Measurements from ENCODE around the gene MIB1. TPM values are rescaled to one million over a fixed set of nuclear protein-coding genes. Genes with fewer than 3 reads are reported as not detected.

The MIB1 gene
- total RNA-seq, 1 donor: 71.2 TPM

- TF ChIP-seq CTCF (IDR thresholded peaks at IDR 0.05; ENCODE audit: insufficient read depth, low read depth, low read length): no peak
- no peak overlapping the region for H3K4me3 ChIP-seq (ENCODE audit: low read depth, low read length)
- no peak for DNase-seq (ENCODE audit: low read depth)
Observed at GRCh38 chr18:21843341-21843740, 102.7 kb downstream of the MIB1 start.

- H3K4me3 ChIP-seq (ENCODE audit: low read depth, low read length): no peak overlapping the region
- peak; percentile 44 for DNase-seq (ENCODE audit: low read depth)
- TF ChIP-seq CTCF (IDR thresholded peaks at IDR 0.05; ENCODE audit: insufficient read depth, low read depth, low read length): peak; percentile 37
Observed at GRCh38 chr18:21851327-21851961, 110.9 kb downstream of the MIB1 start.

- H3K4me3 ChIP-seq (ENCODE audit: low read depth, low read length): no peak overlapping the region
- peak; percentile 65 for DNase-seq (ENCODE audit: low read depth)
- no peak for TF ChIP-seq CTCF (IDR thresholded peaks at IDR 0.05; ENCODE audit: insufficient read depth, low read depth, low read length)
Observed at GRCh38 chr18:21853016-21853415, 112.4 kb downstream of the MIB1 start.

- no peak overlapping the region for H3K4me3 ChIP-seq (ENCODE audit: low read depth, low read length)
- peak; percentile 81 for DNase-seq (ENCODE audit: low read depth)
- TF ChIP-seq CTCF (IDR thresholded peaks at IDR 0.05; ENCODE audit: insufficient read depth, low read depth, low read length): no peak
Observed at GRCh38 chr18:21853775-21854552, 113.4 kb downstream of the MIB1 start.

GRCh38 chr18:21855432-21855831 lies 114.8 kb downstream of the MIB1 start:
- no peak overlapping the region for H3K4me3 ChIP-seq (ENCODE audit: low read depth, low read length)
- TF ChIP-seq CTCF (IDR thresholded peaks at IDR 0.05; ENCODE audit: insufficient read depth, low read depth, low read length): no peak
- DNase-seq (ENCODE audit: low read depth): no peak

- no peak overlapping the region for H3K4me3 ChIP-seq (ENCODE audit: low read depth, low read length)
- DNase-seq (ENCODE audit: low read depth): no peak
- TF ChIP-seq CTCF (IDR thresholded peaks at IDR 0.05; ENCODE audit: insufficient read depth, low read depth, low read length): no peak
Observed at GRCh38 chr18:21857871-21858270, 117.3 kb downstream of the MIB1 start.
